Activated T-cell treated with anti-CD3 and anti-CD28 coated beads, Interleukin-2, amount 50 U/mL, for 72 hours (primary cell): Measurements from ENCODE around the gene GRM2. TPM values are rescaled to one million over a fixed set of nuclear protein-coding genes. Genes with fewer than 3 reads are reported as not detected.

Experiments used
- ATAC-seq, 2 donors: fragments of 150-1000 bp; cut with Tn5 transposase; replicated peaks in 1 of 2; 2 replicates each; pipeline ENCODE4 v1.10.0; 2021; ENCODE audit warnings: moderate library complexity in 2 of 2, mild to moderate bottlenecking in 1 of 2
- DNase-seq, 2 donors: peaks; one replicate each; pipeline ENCODE4 v3.0.0; 2021 to 2022; ENCODE audit warnings: mixed read lengths in 1 of 2
- H3K27ac Mint-ChIP-seq: one replicate; pipeline ENCODE4 v1.8.0; 2022; ENCODE audit warnings: mild to moderate bottlenecking, moderate library complexity, mixed read lengths
- H3K27me3 Mint-ChIP-seq: one replicate; pipeline ENCODE4 v1.8.0; 2022; ENCODE audit warnings: low read depth, mixed read lengths
- H3K36me3 Mint-ChIP-seq, 2 donors: one replicate each; pipeline ENCODE4 v1.8.0; 2022; ENCODE audit warnings: mixed read lengths in 2 of 2, mild to moderate bottlenecking in 1 of 2; ENCODE audit not compliant: insufficient read depth in 2 of 2
- H3K4me1 Mint-ChIP-seq: one replicate; pipeline ENCODE4 v1.8.0; 2022; ENCODE audit warnings: low read depth, mixed read lengths
- H3K4me3 Mint-ChIP-seq, 2 donors: one replicate each; pipeline ENCODE4 v1.8.0; 2022; ENCODE audit warnings: mild to moderate bottlenecking in 2 of 2, mixed read lengths in 2 of 2, moderate library complexity in 2 of 2
- H3K9me3 Mint-ChIP-seq, 2 donors: one replicate each; pipeline ENCODE4 v1.8.0; 2022; ENCODE audit warnings: mixed read lengths in 2 of 2
- total RNA-seq, 2 donors: library from RNA; stranded (reverse); gene quantifications; one replicate each; pipeline ENCODE4 v1.2.3, GENCODE V29; 2022

The GRM2 gene
- total RNA-seq, 2 donors from 2014 or later = 0.48 to 2.0 TPM

- Mint-ChIP-seq H3K4me3 (peak overlapping the region in 1 of 2 donors; percentile 50), H3K36me3 (peaks cover 0 to 8% of the 10 kb centered on the region in 2 donors), H3K27me3 (no peaks in the 10 kb centered on the region), H3K9me3 (no peaks in the 10 kb centered on the region), H3K4me1 (peaks cover 85% of the 10 kb centered on the region), H3K27ac (peak overlapping the region; percentile 38)
- no peak for ATAC-seq
- DNase-seq = no peak
Measured at GRCh38 chr3:51673802-51674654, 32.8 kb upstream of the GRM2 start.

GRCh38 chr3:51675201-51675611, 31.7 kb upstream of the GRM2 start:
- peak overlapping the region; percentile 43 for H3K27ac Mint-ChIP-seq
- H3K27me3 Mint-ChIP-seq = no peaks in the 10 kb centered on the region
- ATAC-seq (peak; percentile 53 to 54), DNase-seq (peak; percentile 36 to 51)
- H3K9me3 Mint-ChIP-seq = no peaks in the 10 kb centered on the region
- peak overlapping the region; percentile 53 to 66 for H3K4me3 Mint-ChIP-seq
- H3K4me1 Mint-ChIP-seq = peaks cover 75% of the 10 kb centered on the region
- H3K36me3 Mint-ChIP-seq = peaks cover 0 to 8% of the 10 kb centered on the region in 2 donors

DNA sequence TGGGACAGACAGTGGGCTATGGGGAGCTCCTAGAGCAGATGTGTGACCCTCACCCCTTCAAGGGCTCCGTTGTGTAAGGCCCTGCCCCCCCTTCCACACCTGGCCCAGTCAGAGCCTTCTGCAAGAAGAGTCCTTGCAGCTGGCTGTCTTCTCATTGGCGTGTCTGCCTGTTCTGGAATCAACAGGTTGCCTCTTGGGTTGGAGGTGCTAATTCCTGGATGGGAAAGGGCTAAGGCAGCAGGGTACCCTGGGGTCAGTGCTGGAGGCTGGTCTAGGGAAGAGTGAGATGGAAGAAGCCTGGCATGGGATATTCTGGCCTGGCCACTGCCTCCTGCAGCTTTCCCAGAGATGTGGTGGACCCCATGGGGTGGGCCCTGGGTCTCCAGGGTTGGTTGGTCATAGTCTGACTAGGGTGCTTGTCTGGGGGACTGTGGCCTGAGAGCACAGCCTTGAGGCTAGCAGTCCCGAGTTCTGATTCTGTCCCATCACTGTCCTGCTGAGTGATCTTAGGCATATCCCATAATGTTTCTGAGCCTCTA, 30.7 kb upstream of the GRM2 start:
- no peak for DNase-seq
- ATAC-seq = no peak
- no peaks in the 10 kb centered on the region for H3K9me3 Mint-ChIP-seq
- no peaks in the 10 kb centered on the region for H3K27me3 Mint-ChIP-seq
- peak overlapping the region; percentile 72 for H3K27ac Mint-ChIP-seq
- H3K4me3 Mint-ChIP-seq = peak overlapping the region in 1 of 2 donors; percentile 66
- peaks cover 0 to 9% of the 10 kb centered on the region in 2 donors for H3K36me3 Mint-ChIP-seq
- H3K4me1 Mint-ChIP-seq = peaks cover 79% of the 10 kb centered on the region

- DNase-seq (no peak), ATAC-seq (no peak)
- Mint-ChIP-seq H3K9me3 (no peaks in the 10 kb centered on the region), H3K4me3 (no peak overlapping the region), H3K36me3 (peaks cover 2 to 12% of the 10 kb centered on the region in 2 donors), H3K27ac (no peak overlapping the region), H3K27me3 (no peaks in the 10 kb centered on the region), H3K4me1 (peaks cover 82% of the 10 kb centered on the region)
Measured at GRCh38 chr3:51677358-51677757, 29.5 kb upstream of the GRM2 start.

DNA sequence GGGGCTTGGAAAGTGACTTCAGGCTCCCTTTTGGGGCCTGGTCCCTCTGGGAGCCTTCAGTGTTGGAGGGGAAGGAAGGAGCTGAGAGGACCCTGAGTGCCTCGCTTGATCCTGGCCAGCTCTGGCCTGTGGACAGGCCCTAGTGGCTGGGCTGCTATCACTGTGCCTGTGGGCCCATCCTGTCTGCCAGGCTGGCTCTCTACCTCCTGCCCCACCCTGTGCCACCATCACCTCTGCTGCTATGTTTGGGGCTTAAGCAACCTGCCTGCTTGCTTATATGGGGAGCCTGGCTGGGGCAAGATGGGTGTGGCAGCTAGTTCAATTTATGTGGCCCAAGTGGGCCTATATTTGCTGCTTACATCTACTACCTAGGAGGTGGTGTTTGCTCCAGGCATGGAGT, 28.7 kb upstream of the GRM2 start:
- H3K36me3 Mint-ChIP-seq = peaks cover 2 to 12% of the 10 kb centered on the region in 2 donors
- H3K4me3 Mint-ChIP-seq = no peak overlapping the region
- DNase-seq (no peak), ATAC-seq (no peak)
- H3K27ac Mint-ChIP-seq = no peak overlapping the region
- H3K4me1 Mint-ChIP-seq = peaks cover 82% of the 10 kb centered on the region
- no peaks in the 10 kb centered on the region for H3K27me3 Mint-ChIP-seq
- no peaks in the 10 kb centered on the region for H3K9me3 Mint-ChIP-seq

DNA sequence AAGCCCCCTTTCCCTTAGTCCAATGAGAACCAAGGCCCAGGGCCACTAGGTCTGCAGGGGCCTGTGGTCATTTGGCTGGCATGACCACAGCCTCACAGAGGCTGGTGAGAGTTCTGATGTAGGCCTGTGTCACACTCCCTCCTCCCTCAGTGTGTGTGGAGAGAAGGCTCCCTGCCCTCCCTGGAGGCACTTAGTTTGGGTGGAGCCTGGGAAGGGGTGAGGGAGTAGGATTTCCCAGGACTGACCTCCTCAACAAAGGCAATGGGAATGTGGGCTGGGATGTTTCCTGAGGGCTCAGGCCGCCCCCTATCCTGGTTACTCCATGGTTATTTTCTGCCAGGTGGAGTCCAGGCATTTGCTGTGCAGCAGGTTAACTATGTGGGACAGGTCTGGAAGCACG, 28.2 kb upstream of the GRM2 start:
- H3K27me3 Mint-ChIP-seq = no peaks in the 10 kb centered on the region
- no peak overlapping the region for H3K4me3 Mint-ChIP-seq
- H3K9me3 Mint-ChIP-seq = no peaks in the 10 kb centered on the region
- peaks cover 79% of the 10 kb centered on the region for H3K4me1 Mint-ChIP-seq
- no peak overlapping the region for H3K27ac Mint-ChIP-seq
- peaks cover 2 to 12% of the 10 kb centered on the region in 2 donors for H3K36me3 Mint-ChIP-seq
- DNase-seq (no peak), ATAC-seq (no peak)

DNA sequence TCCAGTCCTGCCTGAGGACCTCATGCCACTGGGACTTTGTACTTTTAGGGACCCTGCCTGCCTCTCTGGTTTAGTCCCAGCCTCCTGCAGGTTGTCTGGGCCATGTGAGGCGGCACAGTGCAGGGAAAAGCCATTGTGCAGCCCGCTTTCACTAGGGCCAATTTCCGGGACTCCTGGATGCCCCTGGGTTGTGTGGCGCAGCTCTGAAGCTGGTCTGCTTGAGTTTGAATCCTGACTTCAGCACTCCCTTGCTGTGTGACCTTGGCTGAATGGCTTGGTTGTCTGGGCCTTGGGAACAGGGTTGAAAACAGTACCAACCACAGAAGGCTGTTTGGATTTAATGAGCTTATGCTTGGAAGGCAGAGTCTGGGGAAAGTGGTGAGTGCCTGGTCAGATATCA, 27.6 kb upstream of the GRM2 start:
- no peak for ATAC-seq
- Mint-ChIP-seq H3K27ac (peak overlapping the region; percentile 47), H3K27me3 (no peaks in the 10 kb centered on the region)

DNA sequence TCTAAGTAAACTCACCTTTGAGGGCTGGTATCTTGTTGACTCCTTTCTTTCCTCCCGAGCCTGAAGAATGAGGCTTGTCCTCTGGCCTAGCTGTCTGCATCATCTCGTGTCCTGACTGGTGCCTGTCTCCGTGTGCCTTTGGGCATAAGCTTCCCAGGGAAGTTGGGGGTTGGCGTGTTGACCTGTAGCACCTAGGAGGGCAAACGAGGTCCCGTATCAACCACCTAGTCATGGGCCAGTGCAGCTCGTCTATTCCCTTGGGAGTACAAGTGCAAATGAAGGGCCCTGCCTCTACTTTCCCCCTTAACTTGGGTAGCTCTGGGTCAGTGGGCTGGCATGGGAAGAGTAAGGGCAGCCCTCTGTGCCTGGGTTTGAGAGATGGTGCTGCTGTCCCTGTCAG, 27.1 kb upstream of the GRM2 start:
- Mint-ChIP-seq H3K27ac (peak overlapping the region; percentile 47), H3K4me3 (no peak overlapping the region), H3K27me3 (no peaks in the 10 kb centered on the region), H3K36me3 (peaks cover 2 to 15% of the 10 kb centered on the region in 2 donors), H3K4me1 (peaks cover 79% of the 10 kb centered on the region), H3K9me3 (no peaks in the 10 kb centered on the region)
- ATAC-seq (no peak), DNase-seq (no peak)

More for the DNA sequence above, 27.6 kb upstream of the GRM2 start:
- peaks cover 79% of the 10 kb centered on the region for H3K4me1 Mint-ChIP-seq
- DNase-seq = no peak
- peaks cover 2 to 14% of the 10 kb centered on the region in 2 donors for H3K36me3 Mint-ChIP-seq
- H3K4me3 Mint-ChIP-seq = no peak overlapping the region
- no peaks in the 10 kb centered on the region for H3K9me3 Mint-ChIP-seq

DNA sequence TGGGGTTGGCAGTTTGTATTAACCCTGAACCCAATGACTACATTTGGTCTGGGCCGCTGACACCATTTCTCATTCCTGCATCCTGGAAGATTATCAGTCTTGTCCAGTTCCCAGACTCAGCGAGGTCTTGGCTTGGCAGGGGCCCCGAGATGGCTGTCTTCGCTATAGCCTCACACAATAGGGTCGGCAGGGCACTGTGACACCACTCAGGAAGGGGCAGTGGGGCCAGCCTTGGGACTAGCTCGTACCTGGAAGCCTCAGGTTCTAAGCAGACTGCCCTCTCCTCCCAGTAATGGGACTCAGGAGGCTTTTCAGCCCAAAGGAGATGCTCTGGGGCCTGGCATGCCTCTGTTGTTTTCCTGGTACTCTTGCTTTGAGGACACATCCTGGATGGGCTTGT, 26.7 kb upstream of the GRM2 start:
- Mint-ChIP-seq H3K4me1 (peaks cover 79% of the 10 kb centered on the region), H3K4me3 (no peak overlapping the region), H3K27me3 (no peaks in the 10 kb centered on the region), H3K36me3 (peaks cover 3 to 13% of the 10 kb centered on the region in 2 donors), H3K9me3 (no peaks in the 10 kb centered on the region), H3K27ac (no peak overlapping the region)
- no peak for DNase-seq
- no peak for ATAC-seq

GRCh38 chr3:51680663-51681230, 26.1 kb upstream of the GRM2 start:
- no peaks in the 10 kb centered on the region for H3K9me3 Mint-ChIP-seq
- DNase-seq = no peak
- peaks cover 79% of the 10 kb centered on the region for H3K4me1 Mint-ChIP-seq
- no peaks in the 10 kb centered on the region for H3K27me3 Mint-ChIP-seq
- H3K36me3 Mint-ChIP-seq = peaks cover 4 to 14% of the 10 kb centered on the region in 2 donors
- no peak for ATAC-seq
- H3K27ac Mint-ChIP-seq = peak overlapping the region; percentile 47
- H3K4me3 Mint-ChIP-seq = peak overlapping the region; percentile 56 to 57

- Mint-ChIP-seq H3K4me1 (peaks cover 79% of the 10 kb centered on the region), H3K4me3 (peak overlapping the region; percentile 56 to 57), H3K27ac (peak overlapping the region; percentile 47), H3K36me3 (peaks cover 4 to 15% of the 10 kb centered on the region in 2 donors), H3K27me3 (no peaks in the 10 kb centered on the region), H3K9me3 (no peaks in the 10 kb centered on the region)
- DNase-seq (peak; percentile 27 to 40), ATAC-seq (peak; percentile 20 to 21)
Measured at GRCh38 chr3:51681453-51681852, 25.4 kb upstream of the GRM2 start.

DNA sequence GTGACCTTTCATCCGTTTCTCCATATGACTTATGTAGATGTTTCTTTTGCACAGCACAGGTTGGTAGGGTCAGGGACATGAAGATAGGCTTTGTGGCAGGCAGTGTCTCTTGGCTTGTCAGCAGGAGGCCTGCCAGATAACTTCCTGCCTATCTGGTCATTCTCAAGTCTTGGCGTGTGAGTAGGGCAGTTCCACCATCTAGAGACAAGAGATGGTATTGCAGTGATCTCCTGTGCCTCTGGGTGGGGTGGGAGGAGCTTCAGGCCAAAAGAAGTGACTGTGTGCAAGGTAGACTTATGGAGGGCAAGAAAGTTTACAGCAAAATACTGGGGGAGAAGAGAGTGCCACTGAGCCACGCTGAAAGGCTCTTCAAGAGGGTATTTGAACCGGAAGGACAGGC, 24.8 kb upstream of the GRM2 start:
- H3K27ac Mint-ChIP-seq = peak overlapping the region; percentile 29
- peaks cover 84% of the 10 kb centered on the region for H3K4me1 Mint-ChIP-seq
- no peaks in the 10 kb centered on the region for H3K9me3 Mint-ChIP-seq
- peak overlapping the region; percentile 12 to 56 for H3K4me3 Mint-ChIP-seq
- ATAC-seq = peak; percentile 79
- no peaks in the 10 kb centered on the region for H3K27me3 Mint-ChIP-seq
- H3K36me3 Mint-ChIP-seq = peaks cover 4 to 16% of the 10 kb centered on the region in 2 donors
- peak; percentile 79 for DNase-seq

- Mint-ChIP-seq H3K9me3 (no peaks in the 10 kb centered on the region), H3K4me1 (peaks cover 86% of the 10 kb centered on the region), H3K27me3 (no peaks in the 10 kb centered on the region), H3K36me3 (peaks cover 4 to 16% of the 10 kb centered on the region in 2 donors), H3K4me3 (peak overlapping the region in 1 of 2 donors; percentile 5), H3K27ac (peak overlapping the region; percentile 17)
- ATAC-seq (no peak), DNase-seq (no peak)
Measured at GRCh38 chr3:51682526-51682925, 24.3 kb upstream of the GRM2 start.
